ENCODE results near the gene NPPA. TPM values are rescaled to one million over a fixed set of nuclear protein-coding genes. Genes with fewer than 3 reads are reported as not detected.

NPPA gene
- total RNA-seq, 1 donor from 2014 or later, result not detected

- TF ChIP-seq CTCF (conservative IDR thresholded peaks at IDR 0.05), result no peak
- Mint-ChIP-seq H3K27me3 (ENCODE audit: low read depth) (no peaks in the 10 kb centered on the region), H3K27ac (ENCODE audit: unreplicated experiment) (no peak overlapping the region), H3K4me3 (no peak overlapping the region), H3K9me3 (no peaks in the 10 kb centered on the region), H3K36me3 (ENCODE audit: low read depth) (peaks cover 8% of the 10 kb centered on the region), H3K4me1 (no peaks in the 10 kb centered on the region)
- DNase-seq (ENCODE audit: low read depth, low spot score), result no peak
These were observed 10.4 kb downstream of the NPPA start for GRCh38 chr1:11836955-11837766.

- DNase-seq (ENCODE audit: low read depth, low spot score), result no peak
- H3K27me3 Mint-ChIP-seq (ENCODE audit: low read depth), result no peaks in the 10 kb centered on the region
- no peaks in the 10 kb centered on the region for H3K4me1 Mint-ChIP-seq
- no peaks in the 10 kb centered on the region for H3K9me3 Mint-ChIP-seq
- no peak overlapping the region for H3K4me3 Mint-ChIP-seq
- H3K36me3 Mint-ChIP-seq (ENCODE audit: low read depth), result peaks cover 8% of the 10 kb centered on the region
- no peak overlapping the region for H3K27ac Mint-ChIP-seq (ENCODE audit: unreplicated experiment)
- no peak for TF ChIP-seq CTCF (conservative IDR thresholded peaks at IDR 0.05)
These were observed 11.9 kb downstream of the NPPA start for GRCh38 chr1:11835441-11836225.

GRCh38 chr1:11833900-11834299, 13.7 kb downstream of the NPPA start:
- DNase-seq (ENCODE audit: low read depth, low spot score), result no peak
- Mint-ChIP-seq H3K36me3 (ENCODE audit: low read depth) (peaks cover 10% of the 10 kb centered on the region), H3K9me3 (no peaks in the 10 kb centered on the region), H3K27ac (ENCODE audit: unreplicated experiment) (no peak overlapping the region), H3K4me1 (no peaks in the 10 kb centered on the region), H3K27me3 (ENCODE audit: low read depth) (no peaks in the 10 kb centered on the region), H3K4me3 (no peak overlapping the region)
- TF ChIP-seq CTCF (conservative IDR thresholded peaks at IDR 0.05), result no peak

GRCh38 chr1:11833497-11833896, 14.1 kb downstream of the NPPA start:
- H3K27me3 Mint-ChIP-seq (ENCODE audit: low read depth), result no peaks in the 10 kb centered on the region
- no peaks in the 10 kb centered on the region for H3K9me3 Mint-ChIP-seq
- peaks cover 10% of the 10 kb centered on the region for H3K36me3 Mint-ChIP-seq (ENCODE audit: low read depth)
- TF ChIP-seq CTCF (conservative IDR thresholded peaks at IDR 0.05), result no peak
- H3K4me3 Mint-ChIP-seq, result no peak overlapping the region
- H3K27ac Mint-ChIP-seq (ENCODE audit: unreplicated experiment), result no peak overlapping the region
- no peaks in the 10 kb centered on the region for H3K4me1 Mint-ChIP-seq
- DNase-seq (ENCODE audit: low read depth, low spot score), result no peak

- H3K36me3 Mint-ChIP-seq (ENCODE audit: low read depth), result peaks cover 15% of the 10 kb centered on the region
- H3K4me1 Mint-ChIP-seq, result no peaks in the 10 kb centered on the region
- TF ChIP-seq CTCF (conservative IDR thresholded peaks at IDR 0.05), result no peak
- no peaks in the 10 kb centered on the region for H3K27me3 Mint-ChIP-seq (ENCODE audit: low read depth)
- no peak overlapping the region for H3K4me3 Mint-ChIP-seq
- DNase-seq (ENCODE audit: low read depth, low spot score), result no peak
- no peak overlapping the region for H3K27ac Mint-ChIP-seq (ENCODE audit: unreplicated experiment)
- H3K9me3 Mint-ChIP-seq, result no peaks in the 10 kb centered on the region
These were observed 15.4 kb downstream of the NPPA start for GRCh38 chr1:11831945-11832725.
